Stimulated activated effector memory CD8-positive, alpha-beta T cell treated with anti-CD3 and anti-CD28 coated beads, Interleukin-12 subunit alpha, Interleukin-12 subunit beta, amount 100 ng/mL, for 72 hours (primary cell): Measurements from ENCODE around the gene FRMD4A.

Experiments used
- ATAC-seq: fragments of 150-1000 bp; cut with Tn5 transposase; 2 replicates; pipeline ENCODE4 v1.10.0; 2021
- DNase-seq, 2 donors: peaks; one replicate each; pipeline ENCODE4 v3.0.0; 2021 to 2022; ENCODE audit warnings: low spot score in 2 of 2
- H3K27ac Mint-ChIP-seq: one replicate; pipeline ENCODE4 v1.8.0; 2022; ENCODE audit warnings: mild to moderate bottlenecking, mixed read lengths
- H3K36me3 Mint-ChIP-seq: one replicate; pipeline ENCODE4 v1.8.0; 2022; ENCODE audit warnings: mild to moderate bottlenecking, mixed read lengths
- H3K4me1 Mint-ChIP-seq: one replicate; pipeline ENCODE4 v1.8.0; 2022; ENCODE audit warnings: mixed read lengths
- H3K4me3 Mint-ChIP-seq: one replicate; pipeline ENCODE4 v1.8.0; 2022; ENCODE audit warnings: mild to moderate bottlenecking, mixed read lengths
- H3K9me3 Mint-ChIP-seq: one replicate; pipeline ENCODE4 v1.8.0; 2022; ENCODE audit warnings: mixed read lengths

FRMD4A gene

DNA sequence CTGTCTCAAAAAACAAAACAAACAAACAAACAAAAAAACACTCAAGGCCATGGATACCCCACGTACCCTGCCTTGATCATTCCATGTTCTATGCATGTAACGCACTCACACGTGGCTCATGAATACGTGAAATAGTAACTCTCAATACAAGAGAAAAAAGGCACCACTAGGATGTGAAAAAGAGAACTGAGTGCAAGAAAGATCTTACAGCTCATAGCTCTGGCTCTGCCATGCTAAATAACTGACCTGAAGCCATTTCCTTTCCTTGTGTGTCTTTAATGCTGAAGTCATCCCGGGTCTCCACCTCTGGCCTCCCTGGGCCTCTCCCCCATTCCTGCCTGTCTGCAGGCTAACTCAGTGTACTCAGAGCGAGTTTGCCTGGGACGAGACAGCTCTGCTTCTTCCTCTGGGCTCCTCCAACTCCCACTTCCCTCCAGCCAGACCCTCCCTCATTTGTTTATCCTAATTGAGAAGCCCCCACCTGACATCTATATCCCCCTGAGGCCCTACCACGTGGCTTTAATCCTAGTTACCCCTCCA is 626.7 kb downstream of the FRMD4A start:
- Mint-ChIP-seq H3K27ac (no peak overlapping the region), H3K9me3 (no peaks in the 10 kb centered on the region)

DNA sequence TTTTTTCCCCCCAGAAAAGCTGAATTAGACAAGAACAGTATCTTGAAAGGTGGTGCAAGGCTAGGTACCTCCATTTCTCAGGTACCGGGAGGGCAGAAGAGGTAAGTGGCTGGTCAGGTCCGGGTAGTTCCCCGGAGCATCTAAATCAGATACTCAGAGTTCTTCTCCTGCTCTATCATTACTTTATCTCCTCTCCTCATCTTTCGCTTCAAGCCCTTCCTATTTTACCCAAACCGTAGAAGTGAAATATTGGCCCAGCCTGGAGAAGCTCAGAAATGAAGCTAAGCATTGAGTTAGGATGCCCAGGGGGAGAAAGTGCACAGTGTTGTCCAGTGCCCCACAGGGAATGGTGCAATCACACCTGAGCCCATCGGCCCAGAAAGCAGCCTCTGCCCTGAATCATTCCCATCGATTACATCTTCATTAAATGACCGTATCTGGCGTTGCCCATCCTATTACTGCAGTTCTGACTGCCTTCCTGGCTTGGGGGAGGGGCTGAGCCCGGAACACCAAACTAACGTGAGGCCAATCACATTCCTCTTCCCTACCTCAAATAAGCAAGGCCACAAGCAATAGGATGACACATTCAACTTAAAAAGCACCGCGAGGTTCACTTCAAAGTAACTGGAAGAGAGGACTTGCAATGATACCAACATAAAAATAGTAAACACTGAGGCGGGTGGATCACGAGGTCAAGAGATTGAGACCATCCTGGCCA is 627.5 kb downstream of the FRMD4A start:
- Mint-ChIP-seq H3K27ac (no peak overlapping the region), H3K4me3 (no peak overlapping the region), H3K9me3 (no peaks in the 10 kb centered on the region), H3K4me1 (peaks cover 17% of the 10 kb centered on the region), H3K36me3 (no peaks in the 10 kb centered on the region)
- ATAC-seq (no peak), DNase-seq (no peak)

More for the DNA sequence above, 626.7 kb downstream of the FRMD4A start:
- Mint-ChIP-seq H3K36me3 (no peaks in the 10 kb centered on the region), H3K4me3 (no peak overlapping the region), H3K4me1 (peaks cover 18% of the 10 kb centered on the region)
- DNase-seq (no peak), ATAC-seq (no peak)

DNA sequence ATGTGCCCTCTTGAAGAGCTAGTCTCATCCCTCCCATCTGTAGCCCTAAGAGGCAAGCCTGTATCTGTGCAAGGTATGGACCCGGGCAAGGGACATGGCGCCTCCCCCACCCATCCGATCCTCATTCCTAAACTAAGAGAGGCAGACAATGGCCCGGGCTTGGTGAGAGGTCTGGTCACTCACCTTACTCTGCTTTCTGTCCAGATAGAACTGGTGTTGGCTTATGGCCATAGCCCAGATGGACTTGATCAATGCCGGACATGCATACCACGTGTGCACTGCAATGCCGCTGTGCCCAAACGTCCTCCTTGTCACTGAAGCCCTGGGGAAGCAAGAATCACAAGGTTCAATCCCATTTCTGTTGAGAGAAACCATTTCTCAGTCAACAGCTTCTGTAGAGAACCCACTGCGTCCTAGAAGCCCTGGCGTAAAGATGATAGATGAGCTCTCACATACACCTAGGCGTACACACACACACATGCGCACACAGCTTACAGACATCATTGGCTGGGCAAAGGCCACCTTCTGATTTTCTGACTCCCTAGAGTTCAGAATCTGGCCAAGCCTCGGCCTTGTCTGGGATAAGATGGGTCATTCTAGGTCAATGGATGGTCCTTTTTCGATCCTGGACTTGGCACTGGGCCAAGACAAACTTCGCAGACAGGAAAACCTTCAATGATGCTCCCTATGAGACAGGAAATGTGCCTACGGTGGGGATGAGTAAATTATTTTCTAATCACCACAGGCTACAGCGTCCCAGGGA is 629.4 kb downstream of the FRMD4A start:
- no peaks in the 10 kb centered on the region for H3K36me3 Mint-ChIP-seq
- H3K4me3 Mint-ChIP-seq = no peak overlapping the region
- no peaks in the 10 kb centered on the region for H3K4me1 Mint-ChIP-seq
- H3K9me3 Mint-ChIP-seq = no peaks in the 10 kb centered on the region
- ATAC-seq = no peak
- H3K27ac Mint-ChIP-seq = no peak overlapping the region
- no peak for DNase-seq

DNA sequence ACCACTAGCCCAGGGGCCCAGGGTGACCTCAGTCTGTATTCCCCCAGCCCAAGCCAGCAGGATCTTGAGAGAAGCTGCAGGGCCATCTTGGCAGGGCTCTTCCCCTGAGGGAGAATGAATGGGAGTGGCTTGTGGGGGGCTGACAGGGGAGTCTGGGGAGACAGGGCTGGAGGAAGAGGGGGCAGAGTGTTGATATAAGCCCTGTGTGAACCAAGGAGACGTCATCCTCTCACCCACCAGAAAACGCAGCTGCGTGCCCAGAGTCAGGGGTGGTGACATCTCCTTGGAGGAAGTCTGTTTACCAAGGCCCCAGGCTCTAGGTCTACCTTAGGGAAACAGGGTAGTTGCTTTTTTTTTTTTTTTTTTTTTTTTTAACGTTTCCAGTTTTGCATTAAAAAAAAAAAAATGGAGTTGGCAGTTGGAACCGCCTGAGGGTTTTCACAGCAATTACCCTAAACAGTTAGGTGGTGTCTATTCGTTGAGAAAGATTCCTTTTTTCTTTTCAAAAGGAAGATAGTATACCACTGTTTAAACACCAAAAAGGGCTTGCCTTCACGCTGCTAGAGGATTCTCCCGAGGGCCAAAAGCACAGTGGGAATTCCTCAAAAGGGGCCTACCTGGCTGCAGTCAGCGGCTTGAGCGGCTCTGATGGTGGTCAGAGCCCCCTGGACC is 630.1 kb downstream of the FRMD4A start:
- no peak overlapping the region for H3K4me3 Mint-ChIP-seq
- H3K36me3 Mint-ChIP-seq = no peaks in the 10 kb centered on the region
- H3K27ac Mint-ChIP-seq = no peak overlapping the region
- DNase-seq (no peak), ATAC-seq (no peak)
- no peaks in the 10 kb centered on the region for H3K9me3 Mint-ChIP-seq
- no peaks in the 10 kb centered on the region for H3K4me1 Mint-ChIP-seq

DNA sequence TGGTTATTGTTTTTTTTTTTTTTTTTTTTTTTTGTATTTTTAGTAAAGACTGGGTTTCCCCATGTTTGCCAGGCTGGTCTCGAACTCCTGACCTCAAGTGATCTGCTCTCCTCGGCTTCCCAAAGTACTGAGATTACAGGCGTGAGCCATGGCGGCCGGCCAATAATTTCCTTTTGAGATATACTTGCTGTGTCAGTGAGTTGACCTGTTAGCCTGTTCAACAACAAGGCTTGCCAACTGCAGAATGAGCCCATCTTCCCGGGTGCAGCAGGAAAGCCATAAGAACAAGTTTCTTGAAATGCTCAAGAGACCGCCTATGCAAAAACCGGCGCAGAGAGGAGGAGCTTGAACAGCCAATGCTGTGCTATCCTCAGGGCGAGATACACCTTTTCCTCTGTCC is 631.5 kb downstream of the FRMD4A start:
- no peak for DNase-seq
- ATAC-seq = no peak
- Mint-ChIP-seq H3K27ac (no peak overlapping the region), H3K9me3 (no peaks in the 10 kb centered on the region), H3K36me3 (no peaks in the 10 kb centered on the region), H3K4me3 (no peak overlapping the region), H3K4me1 (no peaks in the 10 kb centered on the region)

DNA sequence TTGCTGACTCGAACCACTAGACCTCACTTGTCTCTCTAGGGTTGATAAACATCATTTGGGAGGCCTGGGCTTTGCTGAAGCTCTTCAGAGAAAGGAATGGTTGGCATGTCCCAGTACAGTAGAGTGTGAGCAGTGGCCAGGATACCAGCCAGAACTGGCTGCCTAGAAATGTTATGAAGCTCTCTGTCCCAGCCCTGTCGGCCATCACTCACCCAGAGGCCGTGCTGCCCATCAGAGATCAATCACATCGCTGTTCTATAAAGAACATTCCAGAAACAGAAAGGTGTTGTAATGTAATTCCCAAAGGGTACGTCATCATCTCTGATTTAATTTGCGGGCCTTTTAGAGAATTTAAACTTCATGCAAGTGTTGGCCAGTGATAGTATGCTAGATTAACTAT is 632.5 kb downstream of the FRMD4A start:
- no peak for ATAC-seq
- Mint-ChIP-seq H3K9me3 (no peaks in the 10 kb centered on the region), H3K36me3 (no peaks in the 10 kb centered on the region), H3K27ac (no peak overlapping the region), H3K4me1 (no peaks in the 10 kb centered on the region), H3K4me3 (no peak overlapping the region)
- DNase-seq = no peak

DNA sequence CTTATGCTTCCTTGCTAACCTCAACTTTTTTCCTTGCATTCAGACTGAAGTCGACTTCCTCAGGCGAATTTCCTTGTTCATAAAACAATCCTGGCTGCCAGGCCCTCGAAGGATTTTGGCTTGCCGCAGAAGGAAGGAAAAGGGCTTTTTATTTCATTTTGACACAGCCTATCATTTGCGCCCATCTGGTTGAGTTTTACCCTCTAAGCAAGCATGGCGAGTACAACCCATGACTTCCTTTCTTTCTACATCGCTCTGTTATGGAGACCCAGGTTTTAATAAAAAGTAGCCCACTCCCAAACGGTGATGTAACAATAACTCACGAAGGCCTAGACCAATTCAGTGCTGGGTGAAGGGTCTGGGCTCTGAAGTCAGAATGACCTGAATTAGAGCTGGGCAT is 634.7 kb downstream of the FRMD4A start:
- no peaks in the 10 kb centered on the region for H3K4me1 Mint-ChIP-seq
- no peak overlapping the region for H3K4me3 Mint-ChIP-seq
- H3K27ac Mint-ChIP-seq = no peak overlapping the region
- ATAC-seq = no peak
- H3K9me3 Mint-ChIP-seq = no peaks in the 10 kb centered on the region
- no peaks in the 10 kb centered on the region for H3K36me3 Mint-ChIP-seq
- no peak for DNase-seq

DNA sequence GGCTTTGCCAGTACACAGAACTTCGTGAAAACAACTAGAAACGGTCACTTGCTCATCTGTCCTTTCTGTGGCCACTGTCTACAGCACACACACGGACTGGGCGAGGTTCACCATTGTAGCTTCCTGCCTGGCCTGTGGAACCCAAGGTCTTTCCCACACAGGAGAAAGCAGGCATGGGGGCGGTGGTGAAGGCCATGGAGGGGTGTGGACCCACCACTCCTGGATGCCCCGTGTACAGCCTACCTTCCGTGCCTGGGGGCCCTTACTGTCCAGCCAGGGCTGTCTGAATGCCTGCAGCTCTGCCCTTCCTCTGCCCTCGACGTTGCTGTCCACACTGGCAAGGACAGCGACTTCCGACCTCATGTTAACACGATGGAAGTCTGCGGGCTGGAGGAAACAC is 635.1 kb downstream of the FRMD4A start:
- Mint-ChIP-seq H3K4me1 (no peaks in the 10 kb centered on the region), H3K36me3 (no peaks in the 10 kb centered on the region), H3K4me3 (no peak overlapping the region), H3K9me3 (no peaks in the 10 kb centered on the region), H3K27ac (no peak overlapping the region)
- peak; percentile 16 for ATAC-seq
- no peak for DNase-seq

DNA sequence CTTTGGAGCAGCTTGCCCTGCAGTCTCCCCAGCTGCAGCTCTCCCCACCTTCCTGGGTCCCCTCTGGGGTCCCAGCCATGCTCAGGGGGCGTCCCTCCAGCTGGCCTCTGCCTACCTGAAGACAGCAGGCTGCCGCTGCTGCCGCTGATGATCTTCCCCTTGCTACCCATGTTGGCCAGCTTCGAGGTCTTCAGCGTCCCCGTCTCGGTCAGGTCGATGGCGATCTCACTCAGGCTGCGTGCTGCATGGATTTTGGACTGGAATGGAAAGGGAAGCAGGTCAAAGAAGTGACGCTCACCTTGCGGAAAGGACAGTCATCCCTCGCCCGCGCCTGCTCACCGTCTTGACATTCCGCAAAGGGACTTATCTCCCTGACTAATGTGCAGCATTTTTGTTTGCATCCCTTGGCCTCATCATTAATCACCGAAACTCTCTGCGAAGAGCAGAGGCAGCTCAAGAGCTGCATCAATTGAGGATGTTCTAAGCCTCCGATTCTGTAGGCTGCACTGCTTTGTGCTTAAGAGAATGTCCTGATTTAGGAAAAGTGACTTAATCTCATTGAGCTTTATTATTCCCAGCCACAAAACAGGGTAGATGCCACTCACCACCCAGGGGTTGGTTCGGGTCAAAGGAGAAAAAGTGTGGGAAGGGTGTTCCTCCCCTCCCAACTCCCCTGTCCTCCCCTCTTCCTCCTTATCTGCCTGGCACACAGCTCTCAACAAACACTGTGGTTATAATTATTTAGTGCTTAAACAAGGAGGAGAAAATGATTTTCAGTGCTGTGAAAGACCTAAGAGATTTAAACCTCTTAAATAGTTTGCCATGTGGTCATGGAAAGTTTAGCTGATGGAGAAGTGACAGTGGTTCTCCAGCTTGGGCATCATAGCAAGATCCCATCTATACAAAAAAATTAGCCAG is 636.7 kb downstream of the FRMD4A start:
- no peak for ATAC-seq
- Mint-ChIP-seq H3K9me3 (no peaks in the 10 kb centered on the region), H3K4me3 (no peak overlapping the region), H3K27ac (no peak overlapping the region), H3K4me1 (no peaks in the 10 kb centered on the region), H3K36me3 (no peaks in the 10 kb centered on the region)
- DNase-seq = no peak

DNA sequence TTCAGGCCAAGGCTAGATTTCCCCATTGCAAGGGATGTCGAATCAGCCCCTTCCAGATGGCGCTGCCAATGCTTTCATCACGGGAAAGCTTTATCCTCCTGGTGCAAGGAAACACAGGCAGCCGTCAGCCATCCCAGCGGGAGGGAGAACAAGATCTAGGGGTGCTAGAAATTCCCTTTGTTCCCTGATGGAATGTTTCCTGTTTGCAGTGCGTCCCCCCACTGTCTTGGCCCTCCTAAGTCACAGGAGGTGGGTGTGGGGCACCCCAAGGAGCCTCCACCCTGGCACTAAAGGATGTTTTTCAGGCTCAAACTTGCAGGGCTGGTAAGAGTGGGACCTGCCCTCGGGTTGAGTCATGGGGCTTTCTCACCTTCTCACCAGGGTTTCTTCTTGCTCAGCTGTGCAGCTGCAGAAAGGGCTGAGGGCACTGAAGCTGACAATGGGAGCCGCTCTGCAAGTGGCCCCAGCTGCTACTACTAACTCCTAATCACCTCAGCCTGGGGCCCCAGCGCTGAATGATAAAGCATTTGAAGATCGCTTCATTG is 640.4 kb downstream of the FRMD4A start:
- H3K4me1 Mint-ChIP-seq = no peaks in the 10 kb centered on the region
- ATAC-seq = peak; percentile 62

DNA sequence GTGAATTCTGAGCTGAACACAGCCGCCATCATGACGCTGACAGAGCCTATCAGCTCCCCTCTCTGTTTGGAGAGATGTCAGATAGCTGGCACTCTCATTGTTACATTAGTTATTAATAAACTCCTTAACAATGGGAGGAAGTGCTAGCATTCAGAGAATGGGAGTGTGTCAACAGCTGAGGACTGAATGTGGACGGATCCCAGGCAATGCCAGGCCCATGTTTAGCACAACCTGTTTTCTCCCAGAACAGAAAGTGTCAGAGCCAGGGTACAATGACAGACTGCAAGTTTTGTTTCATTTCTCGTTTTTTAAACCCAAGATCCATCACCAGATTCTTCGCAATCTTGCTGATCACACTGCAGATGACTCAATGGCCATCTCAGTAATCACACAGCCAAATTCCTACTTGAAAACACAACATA is 644.4 kb downstream of the FRMD4A start:
- ATAC-seq = no peak
- Mint-ChIP-seq H3K36me3 (no peaks in the 10 kb centered on the region), H3K4me3 (no peak overlapping the region), H3K27ac (no peak overlapping the region), H3K9me3 (no peaks in the 10 kb centered on the region), H3K4me1 (no peaks in the 10 kb centered on the region)
- no peak for DNase-seq

More for the DNA sequence above, 640.4 kb downstream of the FRMD4A start:
- Mint-ChIP-seq H3K36me3 (no peaks in the 10 kb centered on the region), H3K4me3 (no peak overlapping the region), H3K27ac (no peak overlapping the region), H3K9me3 (no peaks in the 10 kb centered on the region)
- no peak for DNase-seq

DNA sequence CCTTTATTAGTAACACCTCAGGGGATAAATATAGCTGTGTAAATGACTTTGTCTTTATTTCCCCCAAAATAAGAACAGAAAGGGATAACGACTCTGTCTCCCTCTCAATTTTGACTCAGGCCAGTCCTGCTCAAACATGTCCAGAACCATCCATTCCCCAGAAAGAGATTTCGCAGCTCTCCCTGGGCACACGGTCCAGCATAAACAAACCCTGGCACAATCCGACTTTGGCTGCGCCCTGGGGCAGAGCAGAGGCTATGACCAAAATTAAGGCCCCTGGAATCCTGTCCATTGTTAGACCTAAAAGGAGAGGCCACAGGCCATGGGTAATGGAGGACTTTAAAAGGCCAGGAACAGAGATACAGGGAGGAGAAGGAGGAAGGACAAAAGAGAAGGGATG is 644.8 kb downstream of the FRMD4A start:
- Mint-ChIP-seq H3K9me3 (no peaks in the 10 kb centered on the region), H3K4me3 (no peak overlapping the region), H3K27ac (no peak overlapping the region), H3K4me1 (no peaks in the 10 kb centered on the region), H3K36me3 (no peaks in the 10 kb centered on the region)
- ATAC-seq (no peak), DNase-seq (no peak)

DNA sequence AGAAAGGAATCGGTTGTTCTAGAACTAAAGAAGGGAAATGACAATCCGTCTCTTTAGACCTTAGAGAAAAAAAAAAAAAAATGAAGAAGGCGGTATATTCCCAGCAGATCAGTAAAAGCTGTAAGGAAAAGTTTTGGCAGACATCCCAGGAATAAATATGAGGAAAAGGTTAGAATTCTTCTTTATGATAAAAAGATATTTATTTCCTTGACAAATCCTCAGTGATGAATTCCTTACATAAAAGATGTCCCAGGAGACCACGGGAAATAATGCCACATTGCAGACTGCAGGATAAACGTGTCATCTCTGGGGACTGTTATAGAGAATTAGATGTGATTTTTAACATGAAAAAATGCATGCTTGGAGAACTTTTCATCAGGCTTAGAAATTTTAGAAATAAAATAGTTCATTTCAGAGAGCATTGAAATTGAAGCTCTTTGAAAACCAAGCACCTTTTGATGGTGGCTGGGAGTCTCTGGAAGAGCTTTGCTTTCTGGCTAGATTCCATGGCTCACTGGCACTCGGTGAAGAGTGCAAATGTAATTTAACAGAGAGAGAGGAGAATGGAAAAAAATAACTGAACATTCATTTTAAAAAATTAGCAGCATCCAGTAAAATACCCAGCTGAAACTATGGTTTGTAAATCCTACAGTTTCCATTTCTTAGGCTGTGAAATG is 645.8 kb downstream of the FRMD4A start:
- no peaks in the 10 kb centered on the region for H3K4me1 Mint-ChIP-seq

DNA sequence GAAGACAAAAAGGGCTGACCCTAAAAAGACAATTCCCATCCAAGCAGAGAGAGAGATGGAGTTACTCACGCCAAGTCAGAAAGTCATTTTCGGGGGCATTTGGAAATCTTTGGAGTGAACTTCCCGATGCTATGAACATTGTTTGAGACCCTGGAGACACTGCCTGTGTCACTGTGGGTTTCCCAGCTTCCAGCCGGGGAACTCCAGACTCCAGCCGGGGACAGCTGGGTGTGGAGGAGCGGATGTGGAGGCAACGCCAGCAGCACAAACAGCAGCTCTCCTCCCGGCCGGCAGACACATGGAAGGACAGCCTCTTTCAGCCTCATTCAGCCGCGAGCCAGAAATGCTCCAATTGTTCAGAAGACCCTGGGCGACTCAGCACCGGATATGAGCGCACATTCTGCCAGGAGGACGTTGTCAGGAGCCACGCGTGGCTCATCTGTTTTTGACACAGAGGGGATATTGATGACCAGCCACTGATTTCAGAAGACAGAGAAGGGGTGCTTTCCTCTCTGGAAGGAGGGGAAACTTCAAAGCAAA is 646.4 kb downstream of the FRMD4A start:
- no peaks in the 10 kb centered on the region for H3K36me3 Mint-ChIP-seq
- DNase-seq = no peak
- H3K27ac Mint-ChIP-seq = no peak overlapping the region
- H3K4me1 Mint-ChIP-seq = no peaks in the 10 kb centered on the region
- ATAC-seq = no peak
- no peak overlapping the region for H3K4me3 Mint-ChIP-seq
- no peaks in the 10 kb centered on the region for H3K9me3 Mint-ChIP-seq

More for the DNA sequence above, 645.8 kb downstream of the FRMD4A start:
- no peak overlapping the region for H3K4me3 Mint-ChIP-seq
- no peak for DNase-seq
- H3K9me3 Mint-ChIP-seq = no peaks in the 10 kb centered on the region
- no peak overlapping the region for H3K27ac Mint-ChIP-seq
- no peak for ATAC-seq
- H3K36me3 Mint-ChIP-seq = no peaks in the 10 kb centered on the region
